HUES48 (cell line): ENCODE data around the gene TGFBI.

ENCODE experiments used
- H3K27ac ChIP-seq: one replicate; pipeline ENCODE4 v1.7.0; 2013; ENCODE audit warnings: low read depth, low read length, inconsistent platforms
- H3K27me3 ChIP-seq: 2 replicates; pipeline ENCODE4 v1.6.1; 2013; ENCODE audit warnings: mild to moderate bottlenecking, low read length; ENCODE audit not compliant: control insufficient read depth, insufficient read depth
- H3K36me3 ChIP-seq: 2 replicates; pipeline ENCODE4 v1.6.1; 2013; ENCODE audit warnings: low read length; ENCODE audit not compliant: control insufficient read depth, insufficient read depth
- H3K4me1 ChIP-seq: 2 replicates; pipeline ENCODE4 v1.6.1; 2013; ENCODE audit warnings: mild to moderate bottlenecking, low read length; ENCODE audit not compliant: control insufficient read depth, insufficient read depth
- H3K4me3 ChIP-seq: 2 replicates; pipeline ENCODE4 v1.5.1; 2013; ENCODE audit warnings: mild to moderate bottlenecking, low read depth, low read length
- H3K9ac ChIP-seq: 2 replicates; pipeline ENCODE4 v1.6.1; 2013; ENCODE audit warnings: mild to moderate bottlenecking, low read depth, low read length, moderate library complexity
- H3K9me3 ChIP-seq: 2 replicates; pipeline ENCODE4 v1.6.1; 2013; ENCODE audit warnings: low read length; ENCODE audit not compliant: control insufficient read depth, insufficient read depth

Gene TGFBI

DNA sequence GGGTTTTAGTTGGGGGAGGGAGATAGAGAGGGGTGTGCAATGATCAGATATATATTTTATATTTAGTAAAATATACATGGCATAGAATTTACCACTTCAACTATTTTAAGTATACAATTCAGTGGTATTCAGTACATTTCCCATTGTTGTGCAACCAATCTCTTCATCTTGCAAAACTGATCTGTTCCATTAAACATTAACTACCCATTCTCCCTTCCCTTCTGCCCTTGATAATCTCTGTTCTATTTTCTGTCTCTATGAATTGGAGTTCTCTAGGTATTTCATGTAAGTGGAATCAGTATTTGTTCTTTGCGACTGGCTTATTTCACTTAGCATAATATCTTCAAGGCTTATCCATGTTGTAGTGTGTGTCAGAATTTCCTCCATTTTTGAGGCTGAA, 38.6 kb downstream of the TGFBI start:
- no peaks in the 10 kb centered on the region for H3K4me1 ChIP-seq
- H3K36me3 ChIP-seq: no peaks in the 10 kb centered on the region
- H3K9me3 ChIP-seq: no peaks in the 10 kb centered on the region
- H3K27me3 ChIP-seq: no peaks in the 10 kb centered on the region
- H3K4me3 ChIP-seq: no peak overlapping the region
- no peak overlapping the region for H3K9ac ChIP-seq
- no peak overlapping the region for H3K27ac ChIP-seq

DNA sequence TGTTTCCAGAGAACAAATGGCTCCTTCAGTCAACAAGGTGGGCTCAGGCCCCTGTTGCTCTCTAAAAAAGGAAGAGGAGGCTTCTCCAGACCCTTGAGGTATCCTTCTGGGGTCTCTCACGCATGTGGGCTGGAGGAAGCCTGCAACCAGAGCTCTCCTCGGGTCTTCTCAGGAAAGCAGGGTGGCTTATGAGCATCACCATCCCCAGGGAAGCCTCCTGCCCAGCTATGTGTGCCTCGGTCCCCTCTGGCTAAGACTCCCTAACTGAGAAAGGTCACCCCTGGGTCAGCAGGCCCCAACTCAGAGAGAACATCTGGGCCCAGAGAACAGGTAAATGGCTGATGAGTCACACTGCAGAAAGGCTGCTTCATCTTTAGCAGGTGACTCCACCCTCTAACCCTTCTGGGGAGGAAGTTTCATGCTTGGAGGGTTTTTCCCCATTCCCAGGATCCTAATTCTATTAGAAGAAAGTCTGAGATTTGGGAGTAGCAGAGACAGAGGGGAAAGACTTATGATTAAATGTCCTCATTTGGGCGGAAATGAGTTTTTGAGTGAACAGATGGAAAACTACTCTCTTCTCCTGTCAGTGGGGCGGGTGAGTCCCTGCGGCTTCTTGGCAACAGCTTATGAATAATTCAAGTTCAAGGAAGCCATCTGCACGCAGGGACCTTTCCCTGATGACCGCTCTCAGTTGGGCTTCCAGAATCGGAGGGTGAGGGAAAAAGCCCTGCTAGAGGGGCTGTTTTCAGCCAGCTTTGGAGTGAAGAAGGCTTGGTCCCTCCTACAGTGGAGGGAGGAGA, 41.9 kb downstream of the TGFBI start:
- H3K9me3 ChIP-seq: no peaks in the 10 kb centered on the region
- no peak overlapping the region for H3K9ac ChIP-seq
- H3K27ac ChIP-seq: no peak overlapping the region
- no peak overlapping the region for H3K4me3 ChIP-seq
- peaks cover 4% of the 10 kb centered on the region; the same call in 1 of the 2 replicates for H3K4me1 ChIP-seq
- no peaks in the 10 kb centered on the region for H3K36me3 ChIP-seq
- H3K27me3 ChIP-seq: no peaks in the 10 kb centered on the region

DNA sequence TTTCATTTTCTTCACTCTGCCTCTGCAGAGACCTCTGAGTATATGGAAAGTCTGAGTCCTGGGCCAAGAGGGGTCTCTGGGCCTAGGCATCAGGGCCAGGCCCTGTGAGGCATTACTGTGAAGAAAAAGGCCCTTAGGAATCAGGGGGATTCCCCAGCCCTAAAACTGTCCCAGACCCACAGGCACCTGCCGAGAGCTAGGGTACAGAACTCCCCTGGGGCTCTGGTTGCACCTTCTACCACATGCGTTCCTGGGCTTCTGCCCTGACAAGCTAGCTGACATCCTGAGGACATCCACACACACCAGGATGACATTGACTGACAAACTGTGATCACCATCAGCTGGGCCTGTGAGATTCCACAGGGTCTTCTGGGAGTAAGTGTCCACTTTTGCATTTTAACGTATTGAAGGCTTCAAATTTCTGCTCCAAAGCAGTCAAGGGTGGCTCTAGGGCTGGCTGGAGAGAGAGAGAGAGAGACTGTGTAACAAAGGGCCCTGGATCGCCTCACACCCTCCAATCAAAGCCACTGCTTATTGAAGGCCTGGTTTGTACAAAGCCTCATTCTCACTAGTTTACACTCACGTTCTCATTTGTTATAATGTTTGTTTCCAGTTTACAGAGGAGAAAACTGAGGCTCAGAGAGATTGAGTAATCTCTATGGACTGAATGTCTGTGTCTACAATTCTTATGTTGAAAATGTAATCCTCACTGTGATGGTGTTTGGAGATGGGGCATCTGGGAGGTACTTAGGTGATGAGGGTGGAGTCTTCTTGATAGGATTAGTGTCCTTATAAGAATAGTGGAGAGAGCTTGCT, 45.1 kb downstream of the TGFBI start:
- H3K36me3 ChIP-seq: no peaks in the 10 kb centered on the region
- H3K4me3 ChIP-seq: no peak overlapping the region
- H3K4me1 ChIP-seq: peaks cover 5% of the 10 kb centered on the region; the same call in 1 of the 2 replicates
- no peak overlapping the region for H3K27ac ChIP-seq
- no peak overlapping the region for H3K9ac ChIP-seq
- H3K27me3 ChIP-seq: no peaks in the 10 kb centered on the region
- H3K9me3 ChIP-seq: no peaks in the 10 kb centered on the region

DNA sequence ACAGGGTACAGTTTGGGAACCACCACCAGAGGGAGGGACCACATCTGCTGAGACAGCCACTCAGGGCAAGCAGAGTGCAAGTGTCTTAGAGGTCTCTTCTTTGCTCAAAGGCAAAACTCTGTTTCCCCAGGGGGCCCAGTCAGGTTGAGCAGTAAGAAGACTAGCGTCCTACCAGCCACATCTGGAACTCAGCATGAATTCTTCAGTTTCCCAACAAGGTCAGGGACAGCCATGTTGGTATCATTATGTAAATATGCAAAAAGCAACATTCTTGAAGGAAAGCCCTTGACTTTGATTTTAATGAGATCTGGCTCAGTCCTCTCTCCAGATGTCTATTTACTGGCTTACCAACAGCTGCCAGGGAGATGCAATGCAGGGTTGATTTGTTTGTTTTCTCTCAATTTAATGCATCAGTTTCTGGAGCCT, 46.7 kb downstream of the TGFBI start:
- Histone ChIP-seq H3K9me3 (no peaks in the 10 kb centered on the region), H3K27me3 (no peaks in the 10 kb centered on the region), H3K27ac (no peak overlapping the region), H3K4me3 (no peak overlapping the region), H3K36me3 (no peaks in the 10 kb centered on the region), H3K9ac (no peak overlapping the region), H3K4me1 (peaks cover 5% of the 10 kb centered on the region; the same call in 1 of the 2 replicates)

DNA sequence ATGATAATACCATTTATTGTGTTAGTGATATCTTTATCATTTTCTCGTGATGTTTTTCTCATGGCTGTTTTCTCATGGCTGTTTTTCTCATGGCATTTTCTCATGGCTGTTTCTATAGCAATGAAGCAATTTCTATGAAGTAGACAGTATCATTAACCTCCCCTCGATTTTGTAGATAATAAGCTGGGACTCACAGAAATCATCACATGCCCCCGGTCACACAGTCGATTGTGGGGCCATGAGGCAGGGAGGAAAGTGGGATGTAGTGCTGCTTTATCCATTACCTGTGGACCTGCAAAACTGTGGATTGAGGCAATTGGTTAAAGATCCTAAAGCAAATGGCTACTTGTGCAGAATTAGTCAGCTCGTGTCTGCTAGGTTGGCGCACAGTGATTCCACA, 47.3 kb downstream of the TGFBI start:
- H3K36me3 ChIP-seq: no peaks in the 10 kb centered on the region
- no peak overlapping the region for H3K4me3 ChIP-seq
- no peak overlapping the region for H3K9ac ChIP-seq
- H3K27ac ChIP-seq: no peak overlapping the region
- no peaks in the 10 kb centered on the region for H3K27me3 ChIP-seq
- H3K9me3 ChIP-seq: no peaks in the 10 kb centered on the region
- H3K4me1 ChIP-seq: peaks cover 5% of the 10 kb centered on the region; the same call in 1 of the 2 replicates

DNA sequence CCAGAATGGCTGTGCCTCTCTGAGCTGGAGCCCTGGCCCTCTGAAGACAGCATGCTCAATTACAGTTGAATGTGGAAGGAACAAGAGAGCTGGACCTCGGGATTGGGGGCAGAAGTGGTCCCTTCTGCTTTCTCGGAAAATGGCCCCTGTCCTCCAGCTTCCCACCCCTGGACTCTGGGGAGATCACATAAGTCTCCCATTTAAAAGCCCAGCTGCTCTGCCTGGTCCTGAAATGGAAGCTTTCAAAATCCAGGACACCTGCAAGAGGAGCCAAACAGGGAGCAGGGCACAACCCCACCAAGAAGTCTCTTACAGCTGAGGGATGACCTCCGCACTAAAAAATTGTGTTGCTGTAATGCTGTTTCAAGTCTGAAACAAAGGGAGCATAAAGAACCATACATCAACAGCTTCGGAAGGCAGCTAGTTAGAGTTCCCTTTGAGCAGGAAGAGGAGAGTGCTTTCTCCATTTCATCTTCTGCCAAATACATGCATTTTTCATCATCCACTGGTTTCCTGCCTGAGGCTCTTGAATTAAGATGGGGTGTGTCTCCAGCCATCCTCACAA, 48.2 kb downstream of the TGFBI start:
- Histone ChIP-seq H3K27ac (no peak overlapping the region), H3K4me1 (peaks cover 5% of the 10 kb centered on the region; the same call in 1 of the 2 replicates), H3K27me3 (no peaks in the 10 kb centered on the region), H3K36me3 (no peaks in the 10 kb centered on the region), H3K9me3 (no peaks in the 10 kb centered on the region), H3K9ac (no peak overlapping the region), H3K4me3 (no peak overlapping the region)

DNA sequence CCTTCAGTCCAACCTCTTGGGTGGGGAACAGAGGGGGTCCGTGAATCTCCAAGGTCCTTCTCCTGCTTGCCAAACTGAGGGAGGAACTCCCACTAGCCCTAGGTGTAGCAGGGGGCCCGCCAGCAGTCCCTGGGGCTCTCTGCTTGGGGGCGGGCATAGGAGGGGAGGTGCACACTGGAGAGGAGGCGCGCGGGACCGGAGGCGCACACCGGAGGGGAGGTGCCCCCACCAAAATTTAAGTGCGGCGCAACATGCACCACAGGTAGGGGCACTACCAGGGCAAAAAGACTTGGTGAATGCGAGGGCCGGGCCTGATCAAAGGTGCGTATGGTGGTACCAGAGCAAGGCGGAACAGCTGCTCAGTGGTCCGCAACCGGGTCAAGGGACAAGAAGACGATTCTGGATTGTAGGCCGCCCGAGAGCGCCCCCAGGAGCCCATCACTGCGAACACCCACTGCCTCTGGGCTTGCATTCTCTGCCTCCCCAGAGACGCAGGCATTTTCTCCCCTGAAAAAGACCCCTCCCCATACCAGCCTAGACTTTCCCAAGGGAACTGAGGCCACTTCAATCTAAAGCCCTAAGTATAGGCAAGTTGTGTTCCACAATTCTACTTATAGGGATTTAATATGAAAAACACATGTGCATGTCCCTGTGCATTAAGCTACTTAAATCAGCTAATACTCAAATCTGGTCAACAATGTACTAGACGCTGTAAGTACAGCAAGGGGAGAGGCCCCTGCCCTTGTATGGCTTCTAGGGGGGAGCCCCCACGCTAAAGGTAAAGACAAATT, 50.6 kb downstream of the TGFBI start:
- Histone ChIP-seq H3K9ac (no peak overlapping the region), H3K36me3 (no peaks in the 10 kb centered on the region), H3K9me3 (no peaks in the 10 kb centered on the region), H3K27me3 (no peaks in the 10 kb centered on the region), H3K27ac (no peak overlapping the region), H3K4me1 (peaks cover 5% of the 10 kb centered on the region; the same call in 1 of the 2 replicates), H3K4me3 (peak overlapping the region; percentile 44)

DNA sequence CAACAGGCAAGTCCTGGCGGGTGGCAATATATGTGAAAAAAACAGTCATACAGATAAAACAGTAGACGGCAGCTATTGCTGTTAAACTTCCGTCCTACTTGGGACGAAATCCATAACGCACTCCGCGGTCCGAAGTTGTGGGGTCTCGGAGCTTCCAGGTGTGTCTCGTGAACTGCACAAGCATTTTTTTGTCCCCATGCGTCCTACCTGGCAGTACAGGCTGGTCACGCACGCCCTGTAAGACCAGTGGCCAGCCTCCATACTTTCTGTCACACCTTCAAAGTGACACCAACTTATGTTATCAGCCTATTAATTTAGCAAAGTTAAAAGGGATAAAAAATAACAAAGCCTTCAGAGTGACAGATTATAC, 51.3 kb downstream of the TGFBI start:
- H3K4me3 ChIP-seq: peak overlapping the region; percentile 44
- peaks cover 7% of the 10 kb centered on the region; the same call in 1 of the 2 replicates for H3K4me1 ChIP-seq
- no peak overlapping the region for H3K27ac ChIP-seq
- no peaks in the 10 kb centered on the region for H3K9me3 ChIP-seq
- no peaks in the 10 kb centered on the region for H3K27me3 ChIP-seq
- H3K9ac ChIP-seq: no peak overlapping the region
- H3K36me3 ChIP-seq: no peaks in the 10 kb centered on the region

DNA sequence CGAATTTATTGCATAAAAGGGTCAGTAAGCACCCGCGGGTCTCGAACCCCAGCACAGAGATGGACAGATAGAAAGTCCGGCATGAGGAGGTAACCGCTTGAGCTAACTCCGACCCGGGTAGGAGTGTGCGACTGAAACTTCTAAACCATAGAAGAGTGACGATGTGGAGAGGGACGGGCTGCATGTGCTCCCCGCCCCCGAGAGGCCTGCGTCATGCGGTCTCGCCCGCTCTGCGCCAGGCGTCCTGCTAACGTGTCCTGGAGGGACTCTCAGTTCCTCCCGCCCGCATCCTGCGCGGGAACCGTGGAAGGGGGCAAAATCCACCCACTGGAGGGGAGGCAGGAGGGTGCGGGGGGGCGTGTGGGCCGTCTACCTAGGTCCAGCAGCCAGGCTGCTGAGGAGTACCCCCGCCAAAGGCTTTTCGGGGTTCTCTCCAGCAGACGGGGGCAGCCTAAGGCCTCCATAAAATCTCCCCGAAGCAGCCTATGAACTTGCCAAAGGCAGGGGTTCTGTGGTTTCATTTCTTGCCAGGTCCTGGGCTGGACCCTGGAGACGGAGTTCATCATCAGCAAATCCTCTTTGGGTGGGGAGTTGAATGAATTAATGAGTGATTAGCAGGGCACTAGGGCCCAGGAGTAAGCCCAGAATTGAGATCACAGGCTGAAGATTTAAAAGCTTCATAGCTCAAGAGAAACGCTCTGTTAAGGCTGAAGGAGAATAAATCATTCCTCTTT, 51.9 kb downstream of the TGFBI start:
- 0 out of 2 replicates have a peak, but pooled peaks cover 6% of the 10 kb centered on the region for H3K4me1 ChIP-seq
- H3K27ac ChIP-seq: no peak overlapping the region
- no peak overlapping the region for H3K9ac ChIP-seq
- no peaks in the 10 kb centered on the region for H3K9me3 ChIP-seq
- H3K36me3 ChIP-seq: no peaks in the 10 kb centered on the region
- no peaks in the 10 kb centered on the region for H3K27me3 ChIP-seq
- peak overlapping the region; percentile 44 for H3K4me3 ChIP-seq

DNA sequence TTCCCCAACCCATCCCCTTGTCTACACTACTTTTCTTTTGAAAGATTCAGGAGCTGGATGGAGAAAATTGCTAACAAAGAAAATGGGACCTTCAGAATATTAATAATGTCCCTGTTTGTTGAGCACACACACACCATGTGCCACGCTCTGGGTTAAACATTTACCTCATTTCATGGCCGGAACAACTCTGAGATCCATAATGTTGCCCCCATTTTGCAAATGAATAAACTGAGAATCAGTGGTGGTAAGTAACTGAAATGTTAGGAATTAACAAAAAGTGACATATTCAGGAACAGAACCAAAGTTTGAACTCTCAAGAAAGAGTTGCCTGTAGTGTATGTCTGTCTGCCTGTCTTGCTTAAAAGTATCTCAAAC, 52.4 kb downstream of the TGFBI start:
- 0 out of 2 replicates have a peak, but pooled peaks cover 4% of the 10 kb centered on the region for H3K4me1 ChIP-seq
- H3K9ac ChIP-seq: no peak overlapping the region
- no peaks in the 10 kb centered on the region for H3K36me3 ChIP-seq
- H3K4me3 ChIP-seq: no peak overlapping the region
- H3K9me3 ChIP-seq: no peaks in the 10 kb centered on the region
- no peaks in the 10 kb centered on the region for H3K27me3 ChIP-seq
- H3K27ac ChIP-seq: no peak overlapping the region
